HUDEP-2 (cell line): ENCODE measurements around the gene CEP112.

Experiments used
- DNase-seq, 76 experiments: peaks; one replicate each; lab custom pipeline; 2025; ENCODE audit not compliant: unreplicated experiment in 76 of 76; lab: John Stamatoyannopoulos, UW

CEP112 gene

DNA sequence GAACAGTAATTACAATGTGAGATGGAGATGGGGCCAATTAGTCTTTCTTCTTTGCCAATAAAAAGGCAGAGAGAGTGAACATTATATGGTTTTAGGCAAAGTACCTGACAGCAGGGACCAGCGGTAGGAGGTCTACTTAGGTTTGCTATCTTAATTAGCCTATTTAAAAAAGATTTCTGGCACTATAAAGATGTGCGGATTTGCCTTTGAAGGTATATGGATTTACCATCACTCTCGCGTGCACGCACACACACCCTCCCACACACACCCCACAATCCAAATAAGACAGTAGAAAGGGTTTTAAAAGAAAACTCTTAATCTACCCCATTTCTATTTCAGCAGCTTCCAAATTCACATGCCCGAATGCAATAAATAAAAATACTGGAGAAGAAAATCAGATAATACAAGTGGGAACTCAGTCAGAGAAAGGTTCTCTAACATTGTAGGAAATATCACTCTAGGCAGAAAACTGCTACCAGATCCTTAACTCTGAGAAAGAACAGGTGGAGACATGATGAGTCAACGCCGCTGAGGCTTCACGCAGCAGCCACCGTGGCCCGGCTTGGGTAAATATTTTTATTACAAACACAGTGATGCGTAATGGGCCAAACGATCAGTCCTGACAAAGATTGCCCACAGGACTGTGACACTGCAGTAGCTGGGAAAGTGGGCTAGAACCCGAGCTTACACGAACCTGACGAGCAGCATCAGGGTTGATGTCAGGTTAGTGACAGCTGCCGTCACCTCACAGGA lies 563.9 kb downstream of the CEP112 start:
- DNase-seq = no peak

DNA sequence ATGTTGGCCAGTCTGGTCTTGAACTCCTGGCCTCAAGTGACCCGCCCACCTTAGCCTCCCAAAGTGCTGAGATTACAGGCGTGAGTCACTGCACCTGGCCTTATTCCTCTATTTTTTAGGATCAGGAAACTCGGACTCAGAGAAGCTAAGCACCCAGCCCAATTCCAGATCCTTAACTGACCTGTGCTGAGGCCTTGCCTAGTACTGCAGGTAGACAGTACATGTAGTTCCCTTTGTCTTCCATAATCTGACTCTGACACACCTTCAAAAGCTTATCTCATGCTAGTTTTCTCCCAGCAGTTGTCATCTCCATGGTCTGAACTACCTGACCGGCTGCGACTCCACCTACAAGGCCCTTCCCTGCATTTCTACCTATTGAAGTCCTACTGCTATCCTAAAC lies 564.8 kb downstream of the CEP112 start:
- no peak for DNase-seq

DNA sequence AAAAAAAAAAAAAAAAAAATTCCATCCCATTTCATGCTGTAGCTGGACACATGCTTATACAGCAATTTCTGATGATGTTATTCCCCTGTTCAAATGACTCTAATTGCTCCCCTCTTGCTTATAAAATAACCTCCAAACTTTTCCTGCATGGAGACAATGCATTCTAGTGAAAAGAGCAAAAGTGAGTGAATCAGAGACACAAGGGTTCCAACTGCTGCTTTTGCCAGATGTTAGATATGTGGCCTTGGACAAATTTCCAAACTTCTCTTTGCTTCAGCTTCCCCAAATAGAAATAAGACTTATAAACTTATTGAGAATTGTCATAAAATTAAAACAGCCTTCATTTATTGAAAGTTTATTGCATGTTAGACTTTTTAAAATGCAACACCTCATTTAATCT lies 565.5 kb downstream of the CEP112 start:
- no peak for DNase-seq

DNA sequence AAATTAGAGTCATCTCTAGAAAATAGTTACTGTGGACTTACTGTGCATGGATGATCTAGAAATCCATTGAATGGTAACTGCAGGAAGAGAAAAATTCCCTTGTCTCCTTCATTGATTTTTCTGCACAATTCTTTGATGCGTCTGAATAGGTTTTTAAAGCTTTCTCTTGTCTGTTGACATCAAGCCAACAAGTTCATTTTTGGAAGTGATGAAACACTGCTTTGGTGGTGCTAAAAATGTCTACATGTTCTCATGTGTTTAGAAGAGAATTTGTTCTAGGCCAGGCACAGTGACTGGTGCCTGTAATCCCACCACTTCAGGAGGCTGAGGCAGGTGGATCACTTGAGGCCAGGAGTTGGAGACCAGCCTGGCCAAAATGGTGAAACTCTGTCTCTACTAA lies 573.4 kb downstream of the CEP112 start:
- DNase-seq = no peak

DNA sequence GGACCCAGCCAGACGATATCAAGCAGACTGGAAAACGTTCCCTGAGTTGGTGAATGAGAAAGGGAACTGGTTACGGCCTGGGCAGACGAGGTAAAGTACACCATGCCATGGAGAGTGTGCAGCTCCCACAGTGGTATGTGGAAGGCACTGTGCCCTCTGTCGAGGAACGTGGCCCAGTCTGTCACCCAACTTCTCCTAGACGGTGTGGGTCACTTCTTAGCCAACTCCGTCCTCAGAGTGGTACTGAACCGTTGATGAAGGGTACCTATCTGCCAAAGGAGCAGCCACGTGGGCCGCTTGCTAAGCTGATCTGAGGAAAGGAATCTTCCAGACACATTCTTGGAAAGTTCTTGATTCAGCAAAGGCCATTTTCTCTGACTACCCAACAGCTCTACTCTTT lies 574.4 kb downstream of the CEP112 start:
- DNase-seq = no peak

DNA sequence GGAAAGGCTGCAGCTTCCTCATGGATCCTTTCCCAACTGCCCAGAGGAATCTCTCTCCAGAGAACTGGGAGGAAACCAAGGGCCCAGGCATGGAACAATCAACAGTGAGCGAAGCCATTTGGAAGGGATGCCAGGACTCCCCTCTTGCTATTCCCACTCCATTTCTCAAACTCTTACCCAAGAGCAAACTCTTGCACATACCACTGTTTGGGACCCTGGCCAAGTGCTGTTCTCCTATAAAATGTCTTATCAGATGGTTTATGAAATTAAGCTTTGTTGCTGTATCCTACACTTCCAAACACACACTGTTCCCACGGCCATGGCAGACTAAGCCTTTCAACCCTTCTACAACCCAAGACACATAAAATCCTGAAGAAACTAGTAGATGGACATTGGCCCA lies 582.2 kb downstream of the CEP112 start:
- DNase-seq = no peak

DNA sequence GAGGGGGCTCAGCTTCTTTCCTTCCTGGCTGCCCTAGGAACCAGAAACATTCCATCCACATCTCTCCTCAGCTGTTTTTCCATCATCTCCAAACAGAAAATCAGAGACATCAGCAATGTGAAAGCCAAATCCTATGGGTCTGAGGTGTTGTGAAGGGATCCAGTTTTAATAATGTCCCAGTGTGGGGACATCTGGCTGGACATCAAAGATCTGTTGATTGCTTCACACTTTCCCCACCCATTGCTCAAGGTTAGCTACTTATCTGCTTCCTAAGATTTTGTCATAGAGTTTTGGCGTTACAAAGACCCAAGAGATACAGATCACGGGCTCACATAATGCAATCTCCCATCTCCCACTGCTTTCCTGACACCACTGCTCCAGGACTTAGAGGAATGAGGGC lies 582.6 kb downstream of the CEP112 start:
- no peak for DNase-seq

DNA sequence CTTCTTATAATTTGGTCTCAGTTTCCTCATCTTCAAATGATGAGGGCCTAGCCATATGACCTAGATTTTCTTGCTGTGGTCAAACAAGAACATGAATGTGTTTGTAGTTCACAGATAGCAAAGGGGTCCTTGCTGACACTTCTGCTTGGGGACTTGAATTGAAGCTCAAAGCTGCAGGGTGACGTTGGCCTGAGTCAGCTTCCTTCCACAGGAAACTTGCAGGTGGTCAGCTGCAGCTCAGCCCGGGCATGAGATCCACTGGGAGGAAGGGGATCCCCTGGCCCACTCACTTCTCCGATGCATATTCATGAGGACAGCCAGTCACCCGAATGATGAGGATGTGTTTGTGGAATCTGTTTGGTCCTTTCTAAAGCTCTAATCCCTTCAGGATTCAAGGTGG lies 587.9 kb downstream of the CEP112 start:
- DNase-seq = peak in 1 of 76 experiments; percentile 0

DNA sequence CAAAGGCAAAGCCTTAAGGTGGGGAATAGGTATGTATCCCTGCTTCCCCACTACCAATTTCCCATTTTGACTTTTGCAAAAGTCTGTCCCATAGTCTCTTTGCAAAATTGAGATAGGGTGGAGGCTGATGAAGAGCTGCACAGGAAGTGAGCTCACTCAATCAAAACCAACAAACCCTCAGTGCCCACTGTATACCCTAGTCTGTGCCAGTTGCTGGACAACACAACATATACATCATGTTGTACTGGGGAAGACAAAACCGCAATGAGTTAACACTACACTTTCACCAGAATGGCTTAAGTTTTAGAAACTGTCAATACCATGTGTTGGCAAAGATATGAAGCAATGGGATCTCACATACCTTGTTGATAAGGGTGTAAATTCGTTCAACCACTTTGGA lies 590.1 kb downstream of the CEP112 start:
- no peak for DNase-seq

DNA sequence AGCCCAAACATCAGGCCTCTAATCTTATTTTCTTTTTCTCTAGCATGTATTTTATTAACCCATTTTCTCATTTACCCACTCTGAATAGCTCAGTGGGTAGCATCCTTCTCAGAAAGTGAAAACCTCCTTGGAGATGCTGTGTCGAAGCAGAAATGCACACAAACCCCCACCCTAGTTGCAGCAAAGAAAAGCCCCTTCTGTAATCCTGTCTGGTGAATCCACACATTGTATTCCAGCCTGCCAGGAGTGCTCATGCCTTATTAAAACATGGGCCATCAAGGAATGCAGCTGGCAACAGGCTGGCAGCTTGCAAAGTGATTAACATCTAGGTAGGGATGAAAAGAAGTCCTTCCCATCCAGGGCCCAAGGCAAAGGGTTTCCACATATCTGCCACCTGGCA lies 590.8 kb downstream of the CEP112 start:
- DNase-seq = no peak

DNA sequence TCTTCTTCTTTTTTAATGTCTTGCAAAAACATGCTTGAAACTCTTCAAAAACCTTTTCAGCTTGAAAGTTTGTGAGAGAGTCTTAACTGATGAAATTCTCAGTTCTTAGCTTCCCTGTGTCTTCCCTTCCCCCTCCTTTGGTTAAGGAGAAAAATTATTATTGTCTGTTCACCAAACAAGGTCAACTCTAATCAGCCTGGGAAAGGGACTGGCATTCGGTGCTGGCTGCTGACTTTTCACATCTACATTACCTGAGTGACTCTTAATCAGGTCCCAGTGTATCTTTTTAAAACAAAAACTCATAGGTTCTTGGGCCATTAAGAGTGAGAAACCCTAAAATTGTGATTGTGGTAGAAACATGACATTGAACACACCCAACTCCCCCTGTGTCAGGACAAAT lies 591.4 kb downstream of the CEP112 start:
- DNase-seq = no peak

DNA sequence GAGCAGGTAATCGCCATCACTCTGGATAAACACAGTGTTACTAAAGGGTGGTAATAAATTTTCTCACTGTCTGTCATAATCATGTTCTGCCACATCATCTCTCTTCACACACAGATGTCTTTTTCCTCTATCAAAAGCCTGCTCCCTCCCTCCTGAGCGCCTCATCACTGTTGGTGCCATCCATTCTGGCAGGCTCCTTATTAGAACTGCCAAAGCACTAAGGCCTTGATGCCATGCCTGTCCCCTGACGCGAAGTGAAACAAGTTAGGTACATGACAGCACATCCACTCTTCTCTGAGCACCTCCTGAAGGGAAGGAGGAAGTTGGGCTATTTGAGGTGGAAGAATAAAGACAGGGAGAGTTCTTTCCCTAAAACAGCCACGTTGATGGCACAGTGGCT lies 592.3 kb downstream of the CEP112 start:
- DNase-seq = no peak

DNA sequence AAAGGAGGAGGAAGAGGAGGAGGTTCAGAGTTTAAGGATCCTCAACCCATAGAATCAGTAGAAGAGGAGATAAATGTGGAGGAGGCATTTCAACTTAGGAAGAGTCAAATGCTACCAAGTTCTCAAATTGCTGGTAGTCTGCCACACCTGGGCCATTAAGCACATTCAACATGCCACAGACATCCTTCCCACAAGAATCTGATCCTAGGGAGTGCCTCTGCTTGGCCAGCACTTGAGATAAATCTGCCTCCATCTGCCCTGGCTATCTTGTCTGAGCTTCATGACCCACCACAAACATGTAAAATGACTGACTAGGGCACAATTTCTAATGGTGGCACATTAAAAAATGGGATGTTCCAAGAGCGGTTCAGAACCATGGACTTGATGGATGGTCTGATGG lies 593.2 kb downstream of the CEP112 start:
- no peak for DNase-seq

DNA sequence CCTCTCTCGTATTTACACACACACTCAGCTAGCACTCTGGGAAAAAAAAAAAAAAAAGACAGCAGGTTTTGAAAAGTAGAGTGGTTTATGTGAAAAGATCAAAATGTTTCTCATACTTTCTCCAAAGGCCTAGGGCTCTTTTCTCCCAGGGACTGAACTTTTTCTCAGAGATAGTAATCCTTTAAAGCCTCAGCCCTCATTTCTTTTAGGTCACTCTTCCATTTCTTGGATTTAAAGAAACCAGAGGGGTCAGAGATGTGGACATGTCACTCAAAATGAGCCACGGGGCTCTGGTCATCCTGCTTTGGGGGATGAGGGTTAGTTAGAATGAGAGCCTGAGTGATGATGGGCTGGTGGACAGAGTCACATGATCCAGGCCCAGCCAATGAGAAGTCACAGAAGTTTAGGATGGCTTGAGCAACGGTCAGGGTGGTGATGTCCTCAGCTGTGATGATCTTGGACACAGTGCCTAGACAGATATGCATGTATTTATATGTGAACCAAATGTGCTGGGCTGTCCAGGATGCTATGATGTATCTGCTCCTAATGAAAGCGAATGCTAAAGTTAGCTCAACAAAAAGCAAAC lies 596.8 kb downstream of the CEP112 start:
- no peak for DNase-seq

DNA sequence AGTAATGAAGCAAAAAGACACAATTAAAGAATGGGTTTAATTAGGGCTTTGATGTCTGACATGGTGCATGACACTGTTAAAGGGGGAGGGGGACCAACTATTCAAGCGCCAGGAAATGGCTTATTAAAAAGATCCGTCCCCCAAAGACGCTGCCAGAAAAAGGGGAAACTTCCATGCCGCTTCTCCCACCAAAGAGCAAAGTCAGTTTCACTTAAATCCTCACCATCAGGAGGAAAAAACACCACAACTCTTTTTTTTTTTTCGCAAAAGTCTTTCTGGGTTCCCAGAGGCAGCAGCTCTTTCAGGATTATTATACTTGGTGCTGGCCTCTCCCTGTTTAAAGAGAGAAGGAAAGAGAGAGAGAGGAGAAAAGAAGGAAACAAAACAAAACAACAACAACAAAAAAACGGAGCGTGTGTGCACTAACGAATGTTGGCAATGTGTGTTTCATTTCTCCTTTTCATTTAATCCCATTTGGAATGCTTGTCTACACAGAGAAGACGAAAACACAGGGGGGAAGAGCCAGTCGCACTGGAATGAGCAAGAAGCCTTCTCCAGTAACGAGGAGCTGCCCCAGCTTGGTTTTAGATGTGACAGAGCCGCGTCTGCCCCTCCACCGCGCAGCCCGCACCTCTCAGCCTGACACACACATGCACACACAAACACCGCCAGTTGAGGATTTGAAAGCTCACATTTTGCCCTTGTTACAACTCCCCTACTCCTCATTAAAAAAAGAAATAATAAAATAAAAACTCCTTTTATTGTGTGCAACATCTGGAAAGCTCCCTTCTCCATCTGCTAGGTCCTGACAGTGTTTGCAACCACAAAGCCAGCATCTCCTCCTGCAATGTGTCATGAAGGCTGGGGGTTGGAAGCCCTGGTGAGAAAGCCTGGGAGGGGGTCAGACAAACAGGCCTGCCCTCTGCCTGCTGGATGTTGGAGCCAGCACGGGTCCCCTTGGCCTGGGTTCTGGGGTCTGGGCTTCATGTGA lies 597.8 kb downstream of the CEP112 start:
- no peak for DNase-seq

DNA sequence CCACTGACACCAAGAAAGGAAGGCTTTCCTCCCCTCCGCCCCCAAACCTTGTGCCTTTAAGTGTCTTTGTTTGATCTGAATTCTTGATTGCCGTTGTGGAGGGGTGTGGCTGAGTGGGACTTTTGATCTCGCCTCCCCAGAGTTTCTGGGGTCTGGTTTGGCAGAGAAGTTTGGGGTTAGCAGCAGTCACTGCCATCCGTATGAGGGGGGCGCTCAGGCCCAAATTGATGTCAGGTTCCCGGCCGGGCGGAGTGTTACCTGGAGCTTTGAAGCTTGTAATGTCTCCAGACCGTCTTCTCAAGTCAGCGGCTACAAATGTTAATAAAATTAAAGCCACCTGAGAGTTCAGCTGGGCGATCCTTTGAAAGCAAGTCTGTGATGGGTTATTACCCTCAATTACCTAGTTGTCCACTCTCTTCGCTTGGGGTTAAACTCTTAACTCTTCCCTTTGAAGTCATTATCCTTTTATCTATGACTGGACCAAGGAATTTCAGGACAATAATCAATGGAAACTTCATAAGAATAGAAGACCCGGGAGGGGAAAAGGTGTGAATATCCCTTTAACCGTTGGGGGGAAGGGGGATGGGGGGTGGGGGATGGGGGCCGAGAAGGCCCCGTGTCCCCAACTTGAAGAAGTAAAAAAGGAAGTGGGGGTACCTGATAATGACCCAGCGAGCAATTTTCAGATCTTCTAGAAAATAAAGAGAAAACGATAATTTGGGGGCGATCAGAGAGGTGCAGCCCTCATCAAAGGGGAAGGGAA lies 598.7 kb downstream of the CEP112 start:
- no peak for DNase-seq

DNA sequence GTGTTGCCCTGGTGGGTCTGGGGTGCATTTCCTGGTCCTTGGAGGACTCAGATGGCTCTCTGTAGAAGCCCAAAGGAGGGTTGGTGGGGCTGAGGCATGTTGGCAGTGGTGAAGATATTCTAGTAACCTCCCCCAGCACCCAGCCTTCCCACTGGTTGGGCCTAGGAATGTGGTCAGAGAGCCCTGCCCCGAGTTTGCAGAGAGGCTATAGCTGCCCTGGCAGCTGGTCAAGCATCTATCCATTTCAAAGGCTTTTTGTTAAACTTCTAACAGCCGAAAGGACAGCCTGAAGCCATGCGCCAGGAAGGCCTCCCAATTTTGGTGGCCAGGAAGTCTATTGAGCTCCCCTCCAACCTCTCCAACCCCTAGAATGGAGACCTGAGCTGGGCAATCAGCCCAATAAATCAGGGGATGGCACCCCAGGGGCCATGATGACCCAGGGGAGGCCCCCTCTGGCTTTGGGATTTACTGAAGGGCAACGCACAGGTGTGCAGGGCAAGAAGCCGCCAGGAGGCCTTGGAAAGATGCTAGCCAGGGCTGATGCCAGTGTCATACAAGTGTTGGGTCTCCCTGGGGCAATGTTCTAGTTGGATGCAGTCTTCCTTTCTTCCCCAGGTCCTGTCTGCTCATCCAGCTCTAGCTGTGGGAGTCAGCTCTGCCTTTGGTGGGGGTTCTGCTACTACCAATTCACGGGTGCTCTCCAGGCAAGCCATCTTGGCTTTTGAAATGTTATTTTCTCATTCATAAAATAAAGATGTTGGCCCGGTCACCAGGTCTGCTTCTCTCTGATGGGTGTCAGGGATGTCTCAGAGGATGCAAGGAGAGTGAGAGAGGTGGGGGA lies 599.6 kb downstream of the CEP112 start:
- DNase-seq = no peak

DNA sequence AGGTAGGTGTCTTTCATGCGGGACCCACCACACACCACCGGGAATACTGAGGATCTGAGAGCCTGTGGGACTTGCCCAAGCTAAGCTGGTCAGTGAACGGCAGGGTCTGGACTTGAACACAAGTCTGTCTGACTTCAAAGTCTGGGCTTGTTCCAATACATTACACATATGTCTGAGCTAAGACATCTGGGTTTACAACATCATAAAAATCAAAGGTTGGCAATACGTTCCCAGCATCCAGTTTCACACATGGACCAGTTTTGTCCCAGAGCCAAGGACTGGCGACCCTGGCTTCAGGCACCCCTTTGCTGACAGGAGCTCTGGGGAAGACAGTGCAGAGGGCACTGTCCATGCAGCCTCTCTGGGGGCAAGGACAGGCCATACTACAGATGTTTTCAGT lies 602.6 kb downstream of the CEP112 start:
- no peak for DNase-seq

DNA sequence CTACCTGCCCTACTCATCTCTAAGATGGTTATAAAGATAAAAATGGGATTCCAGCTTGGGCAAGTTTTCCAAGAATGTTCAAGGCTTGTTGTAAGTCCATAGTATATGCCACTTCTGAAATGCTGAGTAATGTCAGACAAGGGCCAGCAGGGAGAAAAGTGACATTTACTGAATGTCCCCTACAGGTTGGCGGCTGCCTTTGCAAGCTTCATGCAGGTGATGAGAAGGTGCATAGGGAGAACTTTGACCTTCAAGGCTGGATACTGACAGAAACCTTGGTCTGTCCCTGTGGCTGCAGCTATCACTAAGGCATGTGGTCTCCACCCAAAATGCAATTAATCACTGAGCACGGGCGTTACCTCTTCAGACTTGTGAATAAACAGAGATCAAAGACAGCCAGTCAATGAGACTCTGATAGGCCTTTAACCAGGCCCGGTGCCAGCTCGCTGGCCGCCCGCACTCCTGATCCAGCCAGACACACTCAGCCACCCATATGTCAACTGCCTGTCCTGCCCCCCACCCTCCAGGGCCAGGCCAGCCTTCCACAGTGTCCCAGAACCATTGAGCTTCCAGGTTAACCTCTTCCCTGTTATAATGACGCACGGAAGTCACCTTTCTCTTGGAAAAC lies 603.6 kb downstream of the CEP112 start:
- peak in 25 of 76 experiments; percentile 1 to 63 (median 21) for DNase-seq
